Smooth muscle cell (in vitro differentiated cells): ENCODE measurements around the gene BCL2L1. TPM values are rescaled to one million over a fixed set of nuclear protein-coding genes. Genes with fewer than 3 reads are reported as not detected.

Experiments used
- DNase-seq: peaks from one replicate; lab custom pipeline; 2025; ENCODE audit not compliant: unreplicated experiment; lab: John Stamatoyannopoulos, UW
- H2AFZ ChIP-seq: fragments of 200-600 bp; sonication (generic); 2 replicates; pipeline ENCODE4 v1.6.0; 2016; ENCODE audit warnings: antibody characterized with exemption, low read depth, mild to moderate bottlenecking
- H3F3A ChIP-seq: fragments of 200-600 bp; sonication (generic); 2 replicates; pipeline ENCODE4 v1.6.0; 2017; ENCODE audit warnings: antibody characterized with exemption, low read depth
- H3K27ac ChIP-seq: fragments of 200-600 bp; sonication (generic); 2 replicates; pipeline ENCODE4 v1.5.1; 2016; ENCODE audit warnings: low read depth, mild to moderate bottlenecking
- H3K27me3 ChIP-seq: fragments of 200-600 bp; sonication (generic); 2 replicates; pipeline ENCODE4 v1.6.1; 2016; ENCODE audit warnings: low read depth, mild to moderate bottlenecking
- H3K36me3 ChIP-seq: fragments of 200-600 bp; sonication (generic); 2 replicates; pipeline ENCODE4 v1.5.1; 2016; ENCODE audit warnings: low read depth
- H3K4me1 ChIP-seq: fragments of 200-600 bp; sonication (generic); 2 replicates; pipeline ENCODE4 v1.5.1; 2016; ENCODE audit warnings: low read depth
- H3K4me2 ChIP-seq: fragments of 200-600 bp; sonication (generic); 2 replicates; pipeline ENCODE4 v1.6.0; 2016; ENCODE audit warnings: mild to moderate bottlenecking
- H3K4me3 ChIP-seq: fragments of 200-600 bp; sonication (generic); 2 replicates; pipeline ENCODE4 v1.5.1; 2016; ENCODE audit warnings: mild to moderate bottlenecking
- H3K79me2 ChIP-seq: fragments of 200-600 bp; sonication (generic); 2 replicates; pipeline ENCODE4 v1.6.0; 2016; ENCODE audit warnings: low read depth, mild to moderate bottlenecking
- H3K9ac ChIP-seq: fragments of 200-600 bp; sonication (generic); 2 replicates; pipeline ENCODE4 v1.6.0; 2016; ENCODE audit warnings: low read depth
- H3K9me3 ChIP-seq: fragments of 200-600 bp; sonication (generic); replicated peaks from 2 replicates; pipeline ENCODE4 v1.5.1; 2016; ENCODE audit warnings: low read depth
- H4K20me1 ChIP-seq: fragments of 200-600 bp; sonication (generic); 2 replicates; pipeline ENCODE4 v1.6.0; 2016; ENCODE audit warnings: low read depth
- CTCF ChIP-seq: fragments of 200-600 bp; sonication (generic); IDR thresholded peaks from 2 replicates; pipeline ENCODE4 v1.5.1; 2017; ENCODE audit warnings: borderline replicate concordance, mild to moderate bottlenecking, antibody characterized with exemption; ENCODE audit not compliant: insufficient read depth, poor library complexity, severe bottlenecking
- WGBS: methylation state at CpG from one replicate; pipeline ENCODE4 v1.1.7; 2016; ENCODE audit warnings: low lambda C conversion rate; 5-methylcytosine and 5-hydroxymethylcytosine counted together
- polyA plus RNA-seq: library from polyadenylated mRNA; unstranded; fragments of >200 nt; fragmentation: Nextera tagmentation; extraction: Ambion mirVana; gene quantifications from 2 replicates; pipeline ENCODE4 v1.2.1, GENCODE V29; 2016
- total RNA-seq: library from RNA; depleted of rRNA; stranded (reverse); fragments of >200 nt; gene quantifications from 2 replicates; pipeline ENCODE4 v1.2.3, GENCODE V29; 2014

BCL2L1 gene
- total and polyA plus RNA-seq, 2 experiments from 2014 or later: 24.8 to 47.0 TPM

GRCh38 chr20:31680286-31681127 is 42.2 kb downstream of the BCL2L1 start:
- 86% methylated on average over 7 of the region's 7 CpGs for WGBS
- Histone ChIP-seq H3K79me2 (peaks cover 25% of the 10 kb centered on the region), H3K36me3 (no peaks in the 10 kb centered on the region), H3K4me2 (no peak overlapping the region), H3K9me3 (no peaks in the 10 kb centered on the region), H2AFZ (no peak overlapping the region), H3K4me1 (peaks cover 18% of the 10 kb centered on the region), H4K20me1 (peaks cover 45% of the 10 kb centered on the region), H3K27ac (no peak overlapping the region), H3K9ac (no peak overlapping the region), H3K4me3 (no peak overlapping the region), H3F3A (no peaks in the 10 kb centered on the region), H3K27me3 (no peaks in the 10 kb centered on the region)
- no peak for TF ChIP-seq CTCF
- no peak for DNase-seq

- Histone ChIP-seq H3K9me3 (no peaks in the 10 kb centered on the region), H3K79me2 (peaks cover 23% of the 10 kb centered on the region), H3F3A (no peaks in the 10 kb centered on the region), H3K4me3 (no peak overlapping the region), H3K4me2 (no peak overlapping the region), H3K4me1 (peaks cover 23% of the 10 kb centered on the region), H3K36me3 (no peaks in the 10 kb centered on the region), H3K9ac (no peak overlapping the region), H4K20me1 (peaks cover 51% of the 10 kb centered on the region), H3K27me3 (no peaks in the 10 kb centered on the region), H3K27ac (peak overlapping the region; percentile 32), H2AFZ (no peak overlapping the region)
- DNase-seq: no peak
- TF ChIP-seq CTCF: no peak
- WGBS: 93% methylated on average over 9 of the region's 9 CpGs
Measured at GRCh38 chr20:31679357-31680285, 43.0 kb downstream of the BCL2L1 start.

- Histone ChIP-seq H3F3A (no peaks in the 10 kb centered on the region), H3K9ac (no peak overlapping the region), H3K79me2 (peaks cover 22% of the 10 kb centered on the region), H3K27ac (peak overlapping the region; percentile 32), H3K27me3 (no peaks in the 10 kb centered on the region), H3K4me2 (peak overlapping the region; percentile 24), H3K4me3 (no peak overlapping the region), H3K4me1 (peaks cover 23% of the 10 kb centered on the region), H3K36me3 (no peaks in the 10 kb centered on the region), H2AFZ (no peak overlapping the region), H3K9me3 (no peaks in the 10 kb centered on the region), H4K20me1 (peaks cover 52% of the 10 kb centered on the region)
- no peak for TF ChIP-seq CTCF
- no peak for DNase-seq
- 68% methylated on average over 9 of the region's 9 CpGs for WGBS
Measured at GRCh38 chr20:31678389-31679356, 44.0 kb downstream of the BCL2L1 start.
